ENCODE measurements around the gene BHMT.
A peak's percentile ranks its signal among the peaks of the same experiment; 100 is the strongest.
"Not testable (repeated sequence)": the region's sequence is repeated elsewhere in the genome, so short reads cannot be mapped to it uniquely, and the experiment has no call there.

The BHMT gene

GRCh38 chr5:79180449-79180848, 68.8 kb downstream of the BHMT start:
- not testable (repeated sequence) for DNase-seq

DNA sequence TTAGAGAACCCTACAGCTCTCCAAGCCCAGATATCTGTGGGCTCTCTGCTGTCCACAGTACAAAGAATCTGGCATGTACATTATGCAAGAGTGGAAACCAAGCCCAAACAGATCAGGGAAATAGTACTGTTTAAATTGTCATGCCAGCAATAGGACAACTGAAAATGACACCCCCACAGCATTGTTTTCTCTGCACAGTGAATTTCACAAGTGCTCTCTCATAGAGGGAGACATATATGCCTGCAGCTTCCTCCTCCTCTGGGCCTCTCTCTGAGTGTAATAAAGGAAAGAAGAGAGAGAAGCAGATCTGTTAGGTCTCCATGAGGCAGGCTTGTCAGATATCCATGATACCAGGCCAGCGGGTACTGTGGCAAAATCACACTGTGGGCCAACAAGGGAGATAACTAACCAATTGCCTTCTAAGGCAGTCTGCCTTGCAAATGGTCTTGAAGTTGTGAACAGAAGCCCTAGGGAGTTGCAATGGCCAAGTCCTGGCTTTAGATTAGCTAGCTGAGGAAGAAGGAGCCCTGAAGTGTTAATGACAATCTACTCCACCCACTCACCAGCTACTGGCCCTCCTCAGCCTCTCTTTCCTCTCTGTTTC, 69.9 kb downstream of the BHMT start:
- DNase-seq = peak; percentile 22
